GM12878 (cell line): ENCODE data around the gene HIBCH. TPM values are rescaled to one million over a fixed set of nuclear protein-coding genes. Genes with fewer than 3 reads are reported as not detected.
A peak's percentile ranks its signal among the peaks of the same experiment; 100 is the strongest.

Experiments used
- ATAC-seq: fragments of 200-7000 bp; cut with Tn5 transposase; 3 replicates; pipeline ENCODE4 v1.9.1; 2020; ENCODE audit warnings: mild to moderate bottlenecking, moderate library complexity
- BruUV-seq: library from RNA; stranded (reverse); fragments of 400-500 nt; replicated peaks from 2 replicates; lab custom pipeline; 2021; lab: Mats Ljungman, UMichigan
- CTCF ChIA-PET: fragments of 300-600 bp; sonication (Branson Sonifier 250); formaldehyde crosslinking; extraction: SDS; loops from one replicate; lab custom pipeline; 2021; ENCODE audit warnings: inconsistent platforms; lab: Yijun Ruan, JAX
- POLR2A ChIA-PET: fragments of 350-600 bp; formaldehyde crosslinking; extraction: SDS; loops from one replicate; lab custom pipeline; 2021; ENCODE audit warnings: inconsistent platforms; lab: Charles Lee
- RAD21 ChIA-PET: fragments of 300-600 bp; sonication (Branson Sonifier 250); formaldehyde crosslinking; loops from one replicate; lab custom pipeline; 2023; ENCODE audit warnings: antibody characterized with exemption; ENCODE audit not compliant: unreplicated experiment; lab: Charles Lee
- SMC1A ChIA-PET: fragments of 300-600 bp; sonication (Branson Sonifier 250); formaldehyde crosslinking; loops from one replicate; lab custom pipeline; 2023; ENCODE audit not compliant: unreplicated experiment, uncharacterized antibody; lab: Charles Lee
- DNase-seq: peaks from one replicate; pipeline ENCODE4 v3.0.0-alpha.2; 2011; ENCODE audit warnings: low read depth, low spot score
- FAIRE-seq: peaks from 3 replicates; lab custom pipeline; 2011; peaks lifted over from hg19 to GRCh38; lab: Jason Lieb, UNC
- H2AFZ ChIP-seq: 2 replicates; pipeline ENCODE4 v1.6.0; 2011; ENCODE audit warnings: low read depth, low read length, control low read depth; ENCODE audit not compliant: control insufficient read depth
- H3K27ac ChIP-seq: 2 replicates; pipeline ENCODE4 v1.5.1; 2011; ENCODE audit warnings: control low read depth; ENCODE audit not compliant: control insufficient read depth, insufficient read depth
- H3K27me3 ChIP-seq, 2 experiments: replicated peaks in 1 of 2; 2 replicates each; pipeline versions ENCODE4 v1.6.0 to v1.6.1; 2011; ENCODE audit warnings: low read length in 1 of 2; ENCODE audit not compliant: control insufficient read depth in 2 of 2, insufficient read depth in 2 of 2
- H3K36me3 ChIP-seq, 2 experiments: 2 replicates each; pipeline ENCODE4 v1.5.1; 2011; ENCODE audit warnings: low read length in 1 of 2; ENCODE audit not compliant: control insufficient read depth in 2 of 2, insufficient read depth in 2 of 2
- H3K4me1 ChIP-seq: 2 replicates; pipeline ENCODE4 v1.6.1; 2011; ENCODE audit warnings: mild to moderate bottlenecking, low read length, moderate library complexity, mixed read lengths; ENCODE audit not compliant: control insufficient read depth, insufficient read depth
- H3K4me2 ChIP-seq: 2 replicates; pipeline ENCODE4 v1.6.0; 2011; ENCODE audit warnings: control low read depth; ENCODE audit not compliant: control insufficient read depth, insufficient read depth
- H3K4me3 ChIP-seq: fragments of 200-600 bp; sonication (generic); 2 replicates; pipeline ENCODE4 v1.5.1; 2016
- H3K79me2 ChIP-seq: 2 replicates; pipeline ENCODE4 v1.6.0; 2011; ENCODE audit warnings: low read length; ENCODE audit not compliant: control insufficient read depth, insufficient read depth
- H3K9ac ChIP-seq: 2 replicates; pipeline ENCODE4 v1.8.0; 2011; ENCODE audit warnings: low read length, control low read depth, mixed read lengths; ENCODE audit not compliant: control insufficient read depth, insufficient read depth
- H3K9me3 ChIP-seq: replicated peaks from 3 replicates; pipeline ENCODE4 v1.5.1; 2011; ENCODE audit warnings: mild to moderate bottlenecking, low read length; ENCODE audit not compliant: control insufficient read depth, insufficient read depth
- H4K20me1 ChIP-seq: 2 replicates; pipeline ENCODE4 v1.6.0; 2011; ENCODE audit not compliant: control insufficient read depth, insufficient read depth
- CUX1 ChIP-seq: IDR thresholded peaks from 2 replicates; pipeline ENCODE4 v1.6.1; 2012; ENCODE audit warnings: improper control_type of control experiment, low read depth, low read length; ENCODE audit not compliant: insufficient replicate concordance
- MXI1 ChIP-seq: fragments of 150-350 bp; IDR thresholded peaks from 2 replicates; pipeline ENCODE4 v1.6.1; 2011; ENCODE audit warnings: low read depth, mild to moderate bottlenecking, inconsistent platforms, low read length, improper control_type of control experiment
- RUNX3 ChIP-seq: IDR thresholded peaks from 2 replicates; pipeline ENCODE4 v1.6.1; 2012; ENCODE audit warnings: low read length, inconsistent platforms
- SPI1 ChIP-seq: IDR thresholded peaks from 2 replicates; pipeline ENCODE4 v1.6.1; 2011; ENCODE audit warnings: low read depth, mild to moderate bottlenecking, low read length, moderate library complexity, borderline replicate concordance; ENCODE audit not compliant: insufficient read depth
- STAT3 ChIP-seq: IDR thresholded peaks from 2 replicates; pipeline ENCODE4 v1.6.1; 2011; ENCODE audit warnings: low read depth, low read length, improper control_type of control experiment
- ZNF207 ChIP-seq: fragments of 450-650 bp; IDR thresholded peaks from 2 replicates; pipeline ENCODE4 v1.6.1; 2014; ENCODE audit warnings: antibody characterized with exemption, mild to moderate bottlenecking, borderline replicate concordance
- ZNF217 ChIP-seq: fragments of 450-650 bp; IDR thresholded peaks from 2 replicates; pipeline ENCODE4 v1.6.1; 2017; ENCODE audit warnings: antibody characterized with exemption, mild to moderate bottlenecking
- WGBS: methylation state at CpG from one replicate; pipeline ENCODE4 v1.1.6; 2016; ENCODE audit warnings: low lambda C conversion rate; ENCODE audit not compliant: insufficient replicate concordance, insufficient coverage; ENCODE audit errors: missing lambda C conversion rate; 5-methylcytosine and 5-hydroxymethylcytosine counted together
- in situ Hi-C: fragments of 300-500 bp; cut with MboI; formaldehyde crosslinking; loops from 9 replicates; pipeline ENCODE4 v1.14.3; 2018; ENCODE audit warnings: mixed read lengths
- intact Hi-C: fragments of 100-400 bp; cut with micrococcal nuclease; formaldehyde crosslinking; loops from one replicate; pipeline ENCODE4 v1.14.2; 2022; ENCODE audit not compliant: unreplicated experiment
- polyA plus RNA-seq, 11 experiments: library from polyadenylated mRNA; depleted of rRNA in 4 of 11; unstranded in 6 of 11; stranded (reverse) in 5 of 11; fragments of >200 nt; fragmentation: Nextera tagmentation in 4 of 11; fragmentation: Illumina TruSeq in 1 of 11; extraction: Ambion mirVana in 4 of 11; extraction: Trizol in 1 of 11; gene quantifications; 1 replicate in 1 of 11; 2 replicates in 10 of 11; pipeline versions ENCODE4 v1.2.1 to v1.2.3, GENCODE V29; 2011 to 2016; ENCODE audit warnings: inconsistent platforms in 2 of 11, missing spikeins in 2 of 11, low read depth in 1 of 11
- total RNA-seq, 4 experiments: library from RNA; depleted of rRNA in 3 of 4; stranded (reverse); fragments of >200 nt in 3 of 4; fragmentation: Illumina TruSeq in 1 of 4; extraction: Trizol in 1 of 4; gene quantifications; 2 replicates each; pipeline versions ENCODE4 v1.2.1 to v1.2.3, GENCODE V29; 2013 to 2021
- TF ChIP-seq, protein P1 (sequence below): fragments of 450-650 bp; IDR thresholded peaks from 2 replicates; pipeline ENCODE4 v1.6.1; 2014; ENCODE audit warnings: mild to moderate bottlenecking

HIBCH gene
- total and polyA plus RNA-seq, 10 of the 15 experiments (the other 5 are each of a cell fraction or from before 2014, with no cell fraction given), result 22.3 to 81.0 (median 37.4) TPM

DNA sequence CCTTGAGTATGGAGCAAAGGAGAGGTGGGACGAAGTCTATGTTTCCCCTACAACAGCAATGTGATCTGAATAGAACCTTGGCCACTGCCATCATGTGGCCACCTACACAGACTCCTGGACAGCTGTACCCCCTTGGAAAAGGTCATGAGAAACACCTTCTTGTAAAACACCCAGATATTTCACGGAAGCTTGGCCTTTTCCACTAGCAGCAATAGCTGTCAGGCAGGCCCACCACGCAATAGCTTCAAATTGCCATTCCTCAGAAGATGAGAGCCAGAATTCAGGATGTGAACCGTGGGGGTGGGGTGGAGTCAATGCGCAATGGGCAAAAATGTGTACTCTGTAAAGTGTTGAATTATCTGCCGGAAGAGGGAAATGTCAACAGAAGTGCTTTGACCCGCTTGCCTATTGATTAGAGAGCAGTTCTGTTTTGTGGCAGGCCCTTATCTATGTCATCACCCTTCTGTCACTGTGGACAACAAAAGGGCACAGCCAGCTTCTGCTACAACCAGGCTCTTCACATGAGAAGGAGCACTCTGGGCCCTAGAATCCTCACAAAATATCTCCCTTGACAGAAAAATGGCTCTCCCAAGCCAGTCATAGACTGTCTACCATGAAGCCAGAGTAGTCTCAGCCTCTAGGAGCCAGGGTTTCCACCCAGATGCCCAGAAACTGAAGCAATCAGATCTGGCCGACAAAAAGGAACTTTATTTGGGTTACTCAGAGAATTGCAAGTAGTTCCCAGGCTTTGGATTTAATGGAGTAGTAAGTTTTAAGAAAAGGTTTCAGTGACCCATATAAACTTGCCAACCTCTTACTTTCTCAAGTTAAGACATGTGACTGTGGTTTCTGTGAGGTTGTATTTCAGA, 33.3 kb upstream of the HIBCH start:
- H3K4me3 ChIP-seq, result no peak overlapping the region
- H3K9me3 ChIP-seq, result no peaks in the 10 kb centered on the region
- BruUV-seq, result no TSS peak
- no peak overlapping the region for H3K4me2 ChIP-seq
- ChIA-PET CTCF (interaction anchor here (0.6 to 5.0 kb wide), 7 partner anchors 8 to 506 kb away, joined by 3 to 45 read pairs (median 3); partner anchors contain the start of gene INPP1), RAD21 (interaction anchor here (0.8 kb wide), 1 partner anchor 9 kb away, joined by 3 read pairs; no protein-coding TSS in a partner anchor), POLR2A (interaction anchor here (1.0 kb wide), 1 partner anchor 9 kb away, joined by 3 read pairs; the partner anchor contains the start of gene INPP1), SMC1A (interaction anchor here (0.7 to 5.3 kb wide), 5 partner anchors 8 to 171 kb away, joined by 3 to 46 read pairs (median 4); partner anchors contain the start of gene INPP1)
- H3K27ac ChIP-seq, result no peak overlapping the region
- no peak for TF ChIP-seq ZNF207
- TF ChIP-seq CUX1, result no peak
- TF ChIP-seq MXI1, result no peak
- no peak for TF ChIP-seq RUNX3
- no peak for TF ChIP-seq SPI1
- TF ChIP-seq, protein P1, sequence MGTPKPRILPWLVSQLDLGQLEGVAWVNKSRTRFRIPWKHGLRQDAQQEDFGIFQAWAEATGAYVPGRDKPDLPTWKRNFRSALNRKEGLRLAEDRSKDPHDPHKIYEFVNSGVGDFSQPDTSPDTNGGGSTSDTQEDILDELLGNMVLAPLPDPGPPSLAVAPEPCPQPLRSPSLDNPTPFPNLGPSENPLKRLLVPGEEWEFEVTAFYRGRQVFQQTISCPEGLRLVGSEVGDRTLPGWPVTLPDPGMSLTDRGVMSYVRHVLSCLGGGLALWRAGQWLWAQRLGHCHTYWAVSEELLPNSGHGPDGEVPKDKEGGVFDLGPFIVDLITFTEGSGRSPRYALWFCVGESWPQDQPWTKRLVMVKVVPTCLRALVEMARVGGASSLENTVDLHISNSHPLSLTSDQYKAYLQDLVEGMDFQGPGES, result no peak
- TF ChIP-seq ZNF217, result no peak
- TF ChIP-seq STAT3, result no peak
- no peak for FAIRE-seq
- no peaks in the 10 kb centered on the region for H3K4me1 ChIP-seq
- peak; percentile 51 for ATAC-seq
- in situ Hi-C loops (no loop called here), intact Hi-C loops (no loop called here)
- H3K79me2 ChIP-seq, result no peaks in the 10 kb centered on the region
- H2AFZ ChIP-seq, result 0 out of 2 replicates have a peak overlapping the region, but pooled peaks have one; percentile 3
- DNase-seq, result no peak
- 99% methylated on average over 8 of the region's 8 CpGs for WGBS
- no peaks in the 10 kb centered on the region for H3K36me3 ChIP-seq
- H3K27me3 ChIP-seq, result no peaks in the 10 kb centered on the region
- H3K9ac ChIP-seq, result no peak overlapping the region
- H4K20me1 ChIP-seq, result no peaks in the 10 kb centered on the region
